Gastroesophageal sphincter (tissue), 3 donors: ENCODE measurements around the gene LAMC1.

Experiments
- CTCF ChIP-seq, 4 experiments: fragments of 200-600 bp in 2 of 4; fragments of 450-650 bp in 2 of 4; sonication (generic) in 1 of 4; IDR thresholded peaks; one replicate each; pipeline ENCODE4 v1.5.1; 2017 to 2019; ENCODE audit warnings: antibody characterized with exemption in 4 of 4, mild to moderate bottlenecking in 2 of 4, moderate library complexity in 2 of 4
- EP300 ChIP-seq: sonication (generic); formaldehyde crosslinking; IDR thresholded peaks from one replicate; pipeline ENCODE4 v1.6.1; 2017; ENCODE audit warnings: antibody characterized with exemption, mild to moderate bottlenecking
- POLR2A ChIP-seq, 2 donors: fragments of 450-650 bp; IDR thresholded peaks; one replicate each; pipeline ENCODE4 v1.6.1; 2017; ENCODE audit warnings: antibody characterized with exemption in 2 of 2, mild to moderate bottlenecking in 2 of 2, moderate library complexity in 1 of 2

DNA sequence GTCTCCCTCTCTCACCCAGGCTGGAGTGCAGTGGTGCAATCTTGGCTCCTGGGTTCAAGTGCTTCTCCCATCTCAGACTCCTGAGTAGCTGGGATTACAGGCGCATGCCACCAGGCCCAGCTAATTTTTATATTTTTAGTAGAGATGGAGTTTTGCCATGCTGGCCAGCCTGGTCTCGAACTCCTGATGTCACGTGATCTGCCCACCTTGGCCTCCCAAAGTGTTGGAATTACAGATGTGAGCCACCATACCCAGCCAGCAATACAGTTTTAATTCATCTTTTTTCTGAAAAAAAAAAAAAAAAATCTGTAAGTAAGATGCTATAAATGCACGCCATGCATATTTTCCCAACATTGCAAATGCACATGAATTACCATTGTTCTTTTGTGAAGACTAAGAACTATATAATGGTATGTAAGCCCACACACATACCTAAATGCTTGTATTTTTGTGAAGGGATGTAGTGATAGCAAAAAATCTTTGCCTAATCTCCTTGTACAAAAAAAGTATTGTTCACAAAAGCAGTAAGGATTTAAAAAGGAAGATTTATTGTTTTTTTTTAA lies 170.8 kb downstream of the LAMC1 start:
- TF ChIP-seq CTCF (IDR thresholded peaks at IDR 0.05) (no peak), POLR2A (IDR thresholded peaks at IDR 0.05) (no peak), EP300 (no peak)
